K562 (cell line): ENCODE measurements around the gene AK5. TPM values are rescaled to one million over a fixed set of nuclear protein-coding genes. Genes with fewer than 3 reads are reported as not detected.

Source experiments
- ATF1 ChIP-seq, 2 experiments: fragments of 450-650 bp in 1 of 2; IDR thresholded peaks; 2 replicates each; pipeline ENCODE4 v1.6.1; 2016; ENCODE audit warnings: missing compliant biosample characterization in 1 of 2, missing genetic modification characterization in 1 of 2
- ATF7 ChIP-seq: fragments of 450-650 bp; IDR thresholded peaks from 2 replicates; pipeline ENCODE4 v1.7.1; 2014; ENCODE audit warnings: mild to moderate bottlenecking, moderate library complexity
- CBX2 ChIP-seq: fragments of 200-600 bp; sonication (generic); IDR thresholded peaks from one replicate; pipeline ENCODE4 v1.6.1; 2012; ENCODE audit warnings: mild to moderate bottlenecking, low read length, inconsistent platforms; ENCODE audit not compliant: insufficient read depth, poor library complexity, severe bottlenecking
- CHAMP1 ChIP-seq: fragments of 450-650 bp; IDR thresholded peaks from 2 replicates; pipeline ENCODE4 v1.6.1; 2016; ENCODE audit warnings: mild to moderate bottlenecking
- FOSL1 ChIP-seq: fragments of 200-800 bp; sonication (Bioruptor generic); conservative IDR thresholded peaks from 2 replicates; pipeline ENCODE4 v1.6.1; 2016; ENCODE audit warnings: missing genetic modification characterization, missing compliant biosample characterization
- IRF2 ChIP-seq: sonication (generic); formaldehyde crosslinking; IDR thresholded peaks from 2 replicates; pipeline ENCODE4 v1.8.1; 2022; ENCODE audit warnings: mild to moderate bottlenecking, missing genetic modification reagents
- KLF6 ChIP-seq: fragments of 250-450 bp; sonication (Bioruptor Pico); IDR thresholded peaks from 2 replicates; pipeline ENCODE4 v1.4.0; 2020; ENCODE audit warnings: mild to moderate bottlenecking, moderate library complexity, borderline replicate concordance
- MAFF ChIP-seq: IDR thresholded peaks from 2 replicates; pipeline ENCODE4 v1.6.1; 2012; ENCODE audit warnings: low read length, improper control_type of control experiment
- MLX ChIP-seq, 2 experiments: fragments of 450-650 bp in 1 of 2; sonication (generic) in 1 of 2; formaldehyde crosslinking; conservative IDR thresholded peaks; 2 replicates each; pipeline versions ENCODE4 v1.4.0 to v1.8.1; 2020 to 2022; ENCODE audit warnings: mild to moderate bottlenecking in 1 of 2, missing genetic modification reagents in 1 of 2
- MYC ChIP-seq, 2 experiments: fragments of 250-450 bp in 1 of 2; sonication (Bioruptor Pico) in 1 of 2; IDR thresholded peaks; 2 replicates each; pipeline versions ENCODE4 v1.5.1 to v1.6.1; 2012 to 2021; ENCODE audit warnings: low read depth in 2 of 2, borderline replicate concordance in 1 of 2, improper control_type of control experiment in 1 of 2, low read length in 1 of 2, mild to moderate bottlenecking in 1 of 2, moderate library complexity in 1 of 2
- MYNN ChIP-seq, 2 experiments: sonication (generic); formaldehyde crosslinking in 1 of 2; IDR thresholded peaks; 2 replicates each; pipeline versions ENCODE4 v1.5.0 to v1.6.1; 2016 to 2020; ENCODE audit warnings: antibody characterized with exemption in 1 of 2, missing genetic modification reagents in 1 of 2
- NCOA1 ChIP-seq: fragments of 450-650 bp; IDR thresholded peaks from 2 replicates; pipeline ENCODE4 v1.6.1; 2016; ENCODE audit warnings: low read depth
- NCOR1 ChIP-seq: fragments of 450-650 bp; IDR thresholded peaks from 2 replicates; pipeline ENCODE4 v1.6.1; 2016; ENCODE audit warnings: mild to moderate bottlenecking, moderate library complexity
- PTTG1 ChIP-seq: fragments of 450-650 bp; IDR thresholded peaks from 2 replicates; pipeline ENCODE4 v1.6.1; 2016; ENCODE audit warnings: low read depth, mild to moderate bottlenecking, missing genetic modification characterization, missing compliant biosample characterization
- RCOR1 ChIP-seq, 2 experiments: IDR thresholded peaks; 2 replicates each; pipeline ENCODE4 v1.6.1; 2012; ENCODE audit warnings: low read depth in 2 of 2, low read length in 2 of 2, borderline replicate concordance in 1 of 2, improper control_type of control experiment in 1 of 2
- SAP30 ChIP-seq: fragments of 200-600 bp; sonication (generic); IDR thresholded peaks from 2 replicates; pipeline ENCODE4 v1.6.1; 2012; ENCODE audit warnings: borderline replicate concordance, low read depth, mild to moderate bottlenecking, moderate library complexity, low read length, control low read depth, inconsistent platforms; ENCODE audit not compliant: insufficient read depth, poor library complexity, severe bottlenecking
- ZKSCAN8 ChIP-seq: fragments of 200-800 bp; sonication (Bioruptor generic); IDR thresholded peaks from 2 replicates; pipeline ENCODE4 v1.6.1; 2016; ENCODE audit warnings: missing genetic modification characterization, missing compliant biosample characterization
- ZNF217 ChIP-seq: sonication (generic); formaldehyde crosslinking; IDR thresholded peaks from 2 replicates; pipeline ENCODE4 v1.8.0; 2022; ENCODE audit warnings: mild to moderate bottlenecking, missing genetic modification reagents
- polyA plus RNA-seq, 8 experiments: library from polyadenylated mRNA; depleted of rRNA in 4 of 8; stranded (reverse) in 5 of 8; unstranded in 3 of 8; fragments of >200 nt; fragmentation: Nextera tagmentation in 2 of 8; fragmentation: Illumina TruSeq in 1 of 8; extraction: Ambion mirVana in 2 of 8; extraction: Trizol in 1 of 8; gene quantifications; 2 replicates each; pipeline versions ENCODE4 v1.2.1 to v1.2.3, GENCODE V29; 2011 to 2014; ENCODE audit warnings: inconsistent platforms in 1 of 8, missing spikeins in 1 of 8
- total RNA-seq, 7 experiments: library from RNA; depleted of rRNA in 6 of 7; stranded (reverse); fragments of >200 nt in 6 of 7; fragmentation: Illumina TruSeq in 2 of 7; extraction: Trizol in 2 of 7; gene quantifications; 2 replicates each; pipeline versions ENCODE4 v1.2.1 to v1.2.3, GENCODE V29; 2011 to 2021; ENCODE audit warnings: low replicate concordance in 1 of 7
- TF ChIP-seq, protein P1 (sequence below): sonication (generic); formaldehyde crosslinking; IDR thresholded peaks from 2 replicates; pipeline ENCODE4 v1.8.0; 2022; ENCODE audit warnings: missing genetic modification reagents, mild to moderate bottlenecking, borderline replicate concordance
- TF ChIP-seq, protein P2 (sequence below): fragments of 250-450 bp; sonication (Bioruptor Pico); IDR thresholded peaks from 2 replicates; pipeline ENCODE4 v1.4.0; 2020; ENCODE audit warnings: mild to moderate bottlenecking

The AK5 gene
- total and polyA plus RNA-seq, 9 of the 15 experiments (the other 6 are each of a cell fraction or from before 2014, with no cell fraction given): 0.06 TPM; not detected in 8

- TF ChIP-seq MLX (CRISPR knock-in tag; conservative IDR thresholded peaks at IDR 0.05) (no peak), MYNN (IDR thresholded peaks at IDR 0.05) (no peak), MYNN (CRISPR knock-in tag; IDR thresholded peaks at IDR 0.05) (no peak), CHAMP1 (peak; percentile 61; the same call in 1 of the 2 replicates), MYC (IDR thresholded peaks at IDR 0.05; ENCODE audit: low read depth, low read length) (no peak), MYC (CRISPR knock-in tag; IDR thresholded peaks at IDR 0.05; ENCODE audit: borderline replicate concordance, low read depth) (no peak), IRF2 (CRISPR knock-in tag) (no peak), RCOR1 (IDR thresholded peaks at IDR 0.05; ENCODE audit: borderline replicate concordance in 1 of 2, low read depth in 2 of 2, low read length in 2 of 2) (peak in 1 of 2 experiments; percentile 80; a peak in 1 of 4 replicates), FOSL1 (peak; percentile 69), CBX2 (no peak), SAP30 (no peak), ZKSCAN8 (CRISPR knock-in tag) (no peak), PTTG1 (tag) (no peak), ZNF217 (CRISPR knock-in tag) (no peak), NCOA1 (no peak), ATF1 (CRISPR knock-in tag; IDR thresholded peaks at IDR 0.05) (no peak), ATF1 (tag; IDR thresholded peaks at IDR 0.05) (no peak), NCOR1 (0 out of 2 replicates have a peak, but pooled peaks have one; percentile 7), ATF7 (peak; percentile 31; the same call in 1 of the 2 replicates), MAFF (peak; percentile 85), KLF6 (CRISPR knock-in tag) (no peak)
- TF ChIP-seq, protein P1, sequence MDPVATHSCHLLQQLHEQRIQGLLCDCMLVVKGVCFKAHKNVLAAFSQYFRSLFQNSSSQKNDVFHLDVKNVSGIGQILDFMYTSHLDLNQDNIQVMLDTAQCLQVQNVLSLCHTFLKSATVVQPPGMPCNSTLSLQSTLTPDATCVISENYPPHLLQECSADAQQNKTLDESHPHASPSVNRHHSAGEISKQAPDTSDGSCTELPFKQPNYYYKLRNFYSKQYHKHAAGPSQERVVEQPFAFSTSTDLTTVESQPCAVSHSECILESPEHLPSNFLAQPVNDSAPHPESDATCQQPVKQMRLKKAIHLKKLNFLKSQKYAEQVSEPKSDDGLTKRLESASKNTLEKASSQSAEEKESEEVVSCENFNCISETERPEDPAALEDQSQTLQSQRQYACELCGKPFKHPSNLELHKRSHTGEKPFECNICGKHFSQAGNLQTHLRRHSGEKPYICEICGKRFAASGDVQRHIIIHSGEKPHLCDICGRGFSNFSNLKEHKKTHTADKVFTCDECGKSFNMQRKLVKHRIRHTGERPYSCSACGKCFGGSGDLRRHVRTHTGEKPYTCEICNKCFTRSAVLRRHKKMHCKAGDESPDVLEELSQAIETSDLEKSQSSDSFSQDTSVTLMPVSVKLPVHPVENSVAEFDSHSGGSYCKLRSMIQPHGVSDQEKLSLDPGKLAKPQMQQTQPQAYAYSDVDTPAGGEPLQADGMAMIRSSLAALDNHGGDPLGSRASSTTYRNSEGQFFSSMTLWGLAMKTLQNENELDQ (CRISPR knock-in tag): no peak
- TF ChIP-seq, protein P2, sequence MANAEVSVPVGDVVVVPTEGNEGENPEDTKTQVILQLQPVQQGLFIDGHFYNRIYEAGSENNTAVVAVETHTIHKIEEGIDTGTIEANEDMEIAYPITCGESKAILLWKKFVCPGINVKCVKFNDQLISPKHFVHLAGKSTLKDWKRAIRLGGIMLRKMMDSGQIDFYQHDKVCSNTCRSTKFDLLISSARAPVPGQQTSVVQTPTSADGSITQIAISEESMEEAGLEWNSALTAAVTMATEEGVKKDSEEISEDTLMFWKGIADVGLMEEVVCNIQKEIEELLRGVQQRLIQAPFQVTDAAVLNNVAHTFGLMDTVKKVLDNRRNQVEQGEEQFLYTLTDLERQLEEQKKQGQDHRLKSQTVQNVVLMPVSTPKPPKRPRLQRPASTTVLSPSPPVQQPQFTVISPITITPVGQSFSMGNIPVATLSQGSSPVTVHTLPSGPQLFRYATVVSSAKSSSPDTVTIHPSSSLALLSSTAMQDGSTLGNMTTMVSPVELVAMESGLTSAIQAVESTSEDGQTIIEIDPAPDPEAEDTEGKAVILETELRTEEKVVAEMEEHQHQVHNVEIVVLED (CRISPR knock-in tag): no peak
Observed at GRCh38 chr1:77347646-77348045, 65.8 kb downstream of the AK5 start (continued).
